ENCODE data around the gene NTRK3. TPM values are rescaled to one million over a fixed set of nuclear protein-coding genes. Genes with fewer than 3 reads are reported as not detected.

The NTRK3 gene
- total and polyA plus RNA-seq, 10 donors, result 0.33 to 6.6 (median 2.1) TPM

- Histone ChIP-seq H3K4me1 (no peaks in the 10 kb centered on the region), H3K4me3 (no peak overlapping the region), H3K36me3 (no peaks in the 10 kb centered on the region), H3K27ac (no peak overlapping the region), H3K27me3 (replicated peaks in 1 of 7) (peaks cover 0 to 47% (median 0%) of the 10 kb centered on the region in 7 donors), H3K9me3 (no peaks in the 10 kb centered on the region)
- no peak for DNase-seq
- WGBS, 5 donors, result 70 to 84% (median 80%) methylated on average over 4 of the region's 4 CpGs
- intact Hi-C loops (cut with DNase I; ENCODE audit: low total_unique reads), result no loop called here
- no peak for TF ChIP-seq POLR2AphosphoS5 (IDR thresholded peaks at IDR 0.05)
- TF ChIP-seq POLR2A (IDR thresholded peaks at IDR 0.05), result no peak
- no peak for TF ChIP-seq CTCF (IDR thresholded peaks at IDR 0.05 in 8 of 11, conservative IDR thresholded peaks at IDR 0.05 in 3 of 11)
Observed at GRCh38 chr15:88300861-88301260, 44.3 kb upstream of the NTRK3 start.

- 49 to 57% (median 54%) methylated on average over 8 of the region's 8 CpGs for WGBS, 5 donors
- no peak for TF ChIP-seq POLR2A (IDR thresholded peaks at IDR 0.05)
- TF ChIP-seq CTCF (IDR thresholded peaks at IDR 0.05 in 8 of 11, conservative IDR thresholded peaks at IDR 0.05 in 3 of 11), result no peak
- TF ChIP-seq POLR2AphosphoS5 (IDR thresholded peaks at IDR 0.05), result no peak
- intact Hi-C loops (cut with DNase I; ENCODE audit: low total_unique reads), result no loop called here
Observed at GRCh38 chr15:88300089-88300488, 43.5 kb upstream of the NTRK3 start.

GRCh38 chr15:88299497-88299896 is 43.0 kb upstream of the NTRK3 start:
- no peak overlapping the region for H3K4me3 ChIP-seq
- TF ChIP-seq CTCF (IDR thresholded peaks at IDR 0.05 in 8 of 11, conservative IDR thresholded peaks at IDR 0.05 in 3 of 11) (no peak), POLR2A (IDR thresholded peaks at IDR 0.05) (no peak), POLR2AphosphoS5 (IDR thresholded peaks at IDR 0.05) (no peak)
- peaks cover 0 to 47% (median 0%) of the 10 kb centered on the region in 7 donors for H3K27me3 ChIP-seq (replicated peaks in 1 of 7)
- DNase-seq, result no peak
- intact Hi-C loops (cut with DNase I; ENCODE audit: low total_unique reads), result no loop called here
- H3K9me3 ChIP-seq, result no peaks in the 10 kb centered on the region
- H3K4me1 ChIP-seq, result no peaks in the 10 kb centered on the region
- WGBS, 5 donors, result 37 to 60% (median 50%) methylated on average over 4 of the region's 4 CpGs
- H3K27ac ChIP-seq, result no peak overlapping the region
- H3K36me3 ChIP-seq, result no peaks in the 10 kb centered on the region

More at GRCh38 chr15:88300089-88300488, 43.5 kb upstream of the NTRK3 start:
- no peak overlapping the region for H3K4me3 ChIP-seq
- H3K27me3 ChIP-seq (replicated peaks in 1 of 7), result peaks cover 0 to 48% (median 0%) of the 10 kb centered on the region in 7 donors
- no peaks in the 10 kb centered on the region for H3K9me3 ChIP-seq
- no peaks in the 10 kb centered on the region for H3K36me3 ChIP-seq
- no peaks in the 10 kb centered on the region for H3K4me1 ChIP-seq
- no peak for DNase-seq
- no peak overlapping the region for H3K27ac ChIP-seq

- WGBS, 5 donors, result 56 to 68% (median 63%) methylated on average over 4 of the region's 4 CpGs
- no peak overlapping the region for H3K27ac ChIP-seq
- H3K4me1 ChIP-seq, result no peaks in the 10 kb centered on the region
- TF ChIP-seq CTCF (IDR thresholded peaks at IDR 0.05 in 8 of 11, conservative IDR thresholded peaks at IDR 0.05 in 3 of 11) (no peak), POLR2AphosphoS5 (IDR thresholded peaks at IDR 0.05) (no peak), POLR2A (IDR thresholded peaks at IDR 0.05) (no peak)
- H3K36me3 ChIP-seq, result no peaks in the 10 kb centered on the region
- H3K9me3 ChIP-seq, result no peaks in the 10 kb centered on the region
- H3K4me3 ChIP-seq, result no peak overlapping the region
- intact Hi-C loops (cut with DNase I; ENCODE audit: low total_unique reads), result no loop called here
- no peak for DNase-seq
- H3K27me3 ChIP-seq (replicated peaks in 1 of 7), result peaks cover 0 to 39% (median 17%) of the 10 kb centered on the region in 7 donors
Observed at GRCh38 chr15:88288661-88289060, 32.1 kb upstream of the NTRK3 start.
